ENCODE data around the gene SNX18. TPM values are rescaled to one million over a fixed set of nuclear protein-coding genes. Genes with fewer than 3 reads are reported as not detected.

SNX18 gene
- polyA plus RNA-seq, 4 donors = 28.8 to 36.8 (median 32.0) TPM

DNA sequence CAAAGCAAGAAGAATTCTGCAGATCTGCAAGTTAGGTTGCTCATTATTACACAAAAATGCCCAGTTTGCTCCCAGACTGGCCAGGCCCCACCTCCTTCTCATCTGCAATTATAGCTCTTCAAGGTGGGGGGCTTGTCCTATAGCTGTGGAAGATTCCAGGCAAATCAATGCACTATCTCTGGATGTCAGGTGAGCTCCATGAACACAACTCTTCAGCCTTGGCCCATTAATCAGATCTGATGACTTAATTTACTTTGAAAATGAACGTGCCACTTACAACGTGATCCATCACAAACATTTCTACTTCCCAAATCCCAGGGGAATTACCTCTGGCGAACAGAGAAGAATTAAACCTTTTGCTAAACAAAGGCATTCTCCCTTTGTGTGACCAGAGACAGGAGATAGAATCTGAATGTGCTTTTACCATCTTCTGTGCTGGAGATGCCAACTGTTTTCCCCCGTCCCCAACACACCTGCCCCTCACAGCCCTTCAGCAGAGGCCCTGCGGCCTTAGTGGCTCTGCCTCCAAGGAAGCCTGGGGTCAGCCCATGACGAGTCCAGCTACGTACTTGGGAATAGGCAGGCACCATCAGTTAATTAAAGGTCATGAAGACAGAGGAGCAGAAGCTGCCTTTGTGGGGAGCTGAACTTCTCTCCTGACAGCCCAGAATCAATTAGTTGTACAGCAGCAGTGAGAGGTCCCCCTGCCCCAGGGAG lies 60.5 kb downstream of the SNX18 start:
- DNase-seq (ENCODE audit: low read depth in 4 of 4, low spot score in 2 of 4) = no peak

GRCh38 chr5:54579591-54580295 lies 62.2 kb downstream of the SNX18 start:
- no peak for DNase-seq (ENCODE audit: low read depth in 4 of 4, low spot score in 2 of 4)

- no peak for DNase-seq (ENCODE audit: low read depth in 4 of 4, low spot score in 2 of 4)
Observed at GRCh38 chr5:54580997-54581811, 63.6 kb downstream of the SNX18 start.

- DNase-seq (ENCODE audit: low read depth in 4 of 4, low spot score in 2 of 4) = no peak
Observed at GRCh38 chr5:54581831-54582548, 64.4 kb downstream of the SNX18 start.

GRCh38 chr5:54586336-54586735 lies 68.8 kb downstream of the SNX18 start:
- no peak for DNase-seq (ENCODE audit: low read depth in 4 of 4, low spot score in 2 of 4)

GRCh38 chr5:54589786-54590185 lies 72.2 kb downstream of the SNX18 start:
- no peak for DNase-seq (ENCODE audit: low read depth in 4 of 4, low spot score in 2 of 4)

DNA sequence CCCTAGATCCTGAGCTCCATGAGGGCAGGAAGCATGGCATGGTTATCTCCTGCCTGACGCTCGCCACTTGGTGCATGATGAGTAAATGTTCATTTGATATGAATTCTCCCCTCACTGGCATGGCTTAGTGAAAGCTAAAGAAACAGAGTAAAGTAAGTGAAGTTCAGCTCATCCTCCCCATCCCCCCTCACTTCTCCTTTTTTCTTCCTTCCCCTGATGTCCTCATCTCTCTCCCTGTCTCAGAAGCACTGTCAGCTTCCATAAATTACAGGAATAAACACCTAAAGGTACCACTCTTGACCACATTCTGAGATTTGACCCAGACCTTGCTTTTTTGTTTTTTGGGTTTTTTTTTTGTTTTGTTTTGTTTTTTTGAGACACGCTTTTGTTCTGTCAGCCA lies 73.3 kb downstream of the SNX18 start:
- DNase-seq (ENCODE audit: low read depth in 4 of 4, low spot score in 2 of 4) = no peak

DNA sequence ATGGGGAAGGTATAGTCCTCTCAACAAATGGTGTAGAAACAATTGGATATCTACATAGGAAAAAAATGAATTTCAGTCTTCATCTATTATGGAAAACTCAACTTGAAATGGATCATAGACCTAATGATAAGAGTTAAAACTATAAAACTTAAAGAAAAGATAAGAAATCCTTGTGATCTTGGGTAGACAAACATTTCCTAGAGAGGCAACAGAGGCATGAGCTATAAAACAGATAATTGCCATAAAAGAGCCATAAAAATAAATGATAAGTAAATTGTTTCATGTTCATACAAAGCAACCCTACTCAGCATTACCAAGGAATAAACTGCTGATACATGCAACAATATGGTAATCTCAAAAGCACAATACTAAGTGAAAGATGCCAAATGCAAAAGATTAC lies 76.2 kb downstream of the SNX18 start:
- no peak for DNase-seq (ENCODE audit: low read depth in 4 of 4, low spot score in 2 of 4)

GRCh38 chr5:54594181-54594580 lies 76.6 kb downstream of the SNX18 start:
- DNase-seq (ENCODE audit: low read depth in 4 of 4, low spot score in 2 of 4) = no peak

GRCh38 chr5:54595721-54596120 lies 78.2 kb downstream of the SNX18 start:
- DNase-seq (ENCODE audit: low read depth in 4 of 4, low spot score in 2 of 4) = no peak

Other genes with a start within 250 kb of the SNX18 start
- 10 to 100 TPM; 26.6 to 34.4 (median 32.2) TPM for gene ARL15, start 207.2 kb upstream of the SNX18 start, polyA plus RNA-seq (ENCODE audit: insufficient read length in 4 of 4)
- gene HSPB3, start 62.1 kb upstream of the SNX18 start, polyA plus RNA-seq (ENCODE audit: insufficient read length in 4 of 4) = not detected